Activated B cell treated with CpG ODN at 0.5 μM for 24 hours (primary cell): ENCODE results near the gene FAN1. TPM values are rescaled to one million over a fixed set of nuclear protein-coding genes. Genes with fewer than 3 reads are reported as not detected.

Experiments used
- ATAC-seq: fragments of 200-7000 bp; cut with Tn5 transposase; one replicate; pipeline ENCODE4 v1.10.0; 2021; ENCODE audit warnings: low read depth, mild to moderate bottlenecking, moderate library complexity
- CTCF ChIA-PET: fragments of 350-600 bp; sonication (Branson Sonifier 250); formaldehyde crosslinking; loops from one replicate; lab custom pipeline; 2021; ENCODE audit warnings: antibody characterized with exemption; lab: Charles Lee
- POLR2A ChIA-PET: fragments of 350-600 bp; sonication (Branson Sonifier 250); formaldehyde crosslinking; loops from one replicate; lab custom pipeline; 2021; ENCODE audit warnings: antibody characterized with exemption; lab: Charles Lee
- DNase-seq: peaks from one replicate; pipeline ENCODE4 v3.0.0; 2022
- H3K27ac Mint-ChIP-seq: one replicate; pipeline ENCODE4 v1.8.0; 2020; ENCODE audit warnings: mixed read lengths
- H3K27me3 Mint-ChIP-seq: one replicate; pipeline ENCODE4 v1.8.0; 2021; ENCODE audit warnings: mixed read lengths
- H3K36me3 Mint-ChIP-seq: one replicate; pipeline ENCODE4 v1.8.0; 2021; ENCODE audit warnings: low read depth, mixed read lengths
- H3K4me1 Mint-ChIP-seq: one replicate; pipeline ENCODE4 v1.8.0; 2021; ENCODE audit warnings: mixed read lengths
- H3K4me3 Mint-ChIP-seq: one replicate; pipeline ENCODE4 v1.8.0; 2020; ENCODE audit warnings: mild to moderate bottlenecking, mixed read lengths
- H3K9me3 Mint-ChIP-seq: one replicate; pipeline ENCODE4 v1.8.0; 2020; ENCODE audit warnings: mixed read lengths
- CTCF ChIP-seq: fragments of 200-600 bp; IDR thresholded peaks from one replicate; pipeline ENCODE4 v1.8.0; 2022; ENCODE audit warnings: antibody characterized with exemption, mild to moderate bottlenecking
- intact Hi-C: fragments of 100-400 bp; cut with micrococcal nuclease; formaldehyde crosslinking; loops from one replicate; pipeline ENCODE4 v1.15.1; 2024
- total RNA-seq: library from RNA; stranded (reverse); gene quantifications from 2 replicates; pipeline ENCODE4 v1.2.3, GENCODE V29; 2022

Gene FAN1
- total RNA-seq, 1 donor from 2014 or later = 20.8 TPM

DNA sequence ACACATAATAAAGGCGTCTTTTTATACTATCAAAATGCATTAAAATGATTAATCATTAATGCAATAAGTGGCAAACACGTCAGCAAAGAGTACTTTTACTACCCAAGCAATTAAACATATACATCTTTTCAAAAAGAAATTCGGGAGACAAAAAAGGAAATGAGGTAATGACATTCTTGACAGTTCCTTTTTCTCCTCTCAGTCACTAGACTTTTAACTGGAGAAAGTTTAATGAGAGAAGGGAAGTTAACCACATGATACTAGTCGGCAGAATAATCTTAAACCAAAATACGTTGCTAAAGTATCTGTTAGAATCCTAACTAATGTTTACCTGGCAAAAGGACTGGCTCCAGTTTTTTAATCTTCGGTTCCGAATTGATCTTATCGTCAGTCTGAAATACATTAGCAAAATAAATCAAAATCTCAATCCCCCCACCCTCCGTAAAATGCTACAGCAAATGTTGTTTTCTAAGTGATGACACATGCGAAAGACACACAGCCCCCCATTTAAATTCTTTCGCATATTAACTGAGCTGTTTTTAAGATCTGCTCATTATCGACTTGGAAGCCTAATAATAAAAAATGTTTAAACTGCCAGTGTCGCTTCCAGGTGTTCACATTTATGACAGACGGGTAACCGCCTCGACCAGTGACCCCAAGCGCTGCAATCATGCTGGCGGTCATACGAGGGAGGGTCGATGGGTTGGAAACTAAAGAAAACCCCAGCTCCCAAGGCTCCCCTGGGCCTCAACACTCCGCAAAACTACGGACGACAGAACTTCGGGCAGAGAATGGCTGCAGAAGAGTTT lies 86.9 kb downstream of the FAN1 start:
- H3K27ac Mint-ChIP-seq = peak overlapping the region; percentile 94
- intact Hi-C loops = loop anchor here (1.0 to 5.0 kb wide), 11 partner anchors 14 to 338 kb away; partner anchors contain the start of gene FAN1
- DNase-seq = no peak
- CTCF ChIA-PET = interaction anchor here (1.0 to 2.6 kb wide), 2 partner anchors 8 to 138 kb away, joined by 3 to 12 read pairs; no protein-coding TSS in a partner anchor
- H3K27me3 Mint-ChIP-seq = no peaks in the 10 kb centered on the region
- H3K4me1 Mint-ChIP-seq = peaks cover 40% of the 10 kb centered on the region
- H3K36me3 Mint-ChIP-seq = peaks cover 32% of the 10 kb centered on the region
- POLR2A ChIA-PET = interaction anchor here (1.0 to 2.4 kb wide), 10 partner anchors 8 to 138 kb away, joined by 3 to 26 read pairs (median 6); no protein-coding TSS in a partner anchor
- ATAC-seq = no peak
- H3K4me3 Mint-ChIP-seq = peak overlapping the region; percentile 94
- H3K9me3 Mint-ChIP-seq = no peaks in the 10 kb centered on the region
- no peak for TF ChIP-seq CTCF

DNA sequence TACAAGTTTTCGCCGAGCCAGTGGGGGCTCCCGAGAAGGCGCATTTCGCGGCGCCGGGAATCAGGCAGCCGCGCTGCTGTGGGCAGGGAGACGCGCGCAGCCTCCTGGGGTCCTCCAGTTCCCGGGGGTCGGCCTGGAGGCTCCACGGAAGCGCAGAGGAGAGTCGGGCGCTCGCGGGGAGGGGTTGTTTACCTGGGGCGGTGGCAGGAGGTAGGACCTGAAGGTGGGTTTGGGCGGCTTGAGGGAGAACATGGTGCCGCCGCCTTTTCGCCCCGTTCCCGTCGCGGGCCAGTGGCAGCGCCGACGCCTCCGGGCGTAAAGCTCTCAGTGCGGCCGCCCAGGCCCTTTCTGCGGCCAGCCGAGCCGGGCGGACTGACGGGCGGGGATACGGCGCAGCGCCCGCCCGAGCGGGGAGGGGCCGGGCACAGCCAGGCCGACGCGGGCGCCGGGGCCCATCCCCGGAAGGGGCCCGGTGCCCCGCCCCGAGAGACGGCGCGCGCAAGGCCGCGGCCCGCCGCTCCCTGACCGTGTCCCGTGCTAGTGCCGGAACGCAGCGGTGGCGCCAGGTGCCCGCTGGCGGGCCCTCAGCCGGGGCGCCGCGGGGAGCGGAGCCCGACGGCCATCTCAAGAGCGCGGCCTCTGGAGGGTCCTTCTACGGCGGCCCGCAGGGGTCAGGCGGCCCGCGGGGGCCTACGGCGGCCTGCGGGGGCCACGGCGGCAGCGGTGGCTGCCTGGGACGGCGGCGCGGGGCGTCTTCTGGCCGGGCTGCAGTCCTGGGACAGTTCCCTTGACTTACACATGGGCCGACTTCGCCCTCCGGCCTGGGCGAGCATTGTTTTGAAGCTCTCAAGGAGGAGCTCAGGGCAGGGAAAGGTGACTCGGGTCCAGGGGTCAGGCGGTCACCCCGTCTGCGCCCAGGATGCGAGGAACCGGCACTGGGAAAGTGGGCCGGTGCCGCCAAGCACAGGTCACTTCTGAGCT lies 87.8 kb downstream of the FAN1 start, which contains the start of gene MTMR10:
MTMR10 (minus strand) TSS at position 374 of the 981 bp plus-strand sequence; CDS start at position 252, 122 bp downstream.
- intact Hi-C loops = loop anchor here (1.0 to 5.0 kb wide), 11 partner anchors 13 to 337 kb away; partner anchors contain the start of gene FAN1
- Mint-ChIP-seq H3K4me1 (peaks cover 33% of the 10 kb centered on the region), H3K9me3 (no peaks in the 10 kb centered on the region), H3K4me3 (peak within 1 kb of the TSS; percentile 94), H3K36me3 (peaks cover 27% of the 10 kb centered on the region), H3K27me3 (no peaks in the 10 kb centered on the region), H3K27ac (peak within 1 kb of the TSS; percentile 94)
- ATAC-seq (peak; percentile 92), DNase-seq (peak; percentile 89)
- POLR2A ChIA-PET = interaction anchor here (0.6 to 2.4 kb wide), 17 partner anchors 9 to 485 kb away, joined by 3 to 26 read pairs (median 5); partner anchors contain the start of gene KLF13
- TF ChIP-seq CTCF = no peak
- CTCF ChIA-PET = interaction anchor here (1.0 to 2.6 kb wide), 3 partner anchors 9 to 138 kb away, joined by 3 to 12 read pairs (median 3); no protein-coding TSS in a partner anchor

DNA sequence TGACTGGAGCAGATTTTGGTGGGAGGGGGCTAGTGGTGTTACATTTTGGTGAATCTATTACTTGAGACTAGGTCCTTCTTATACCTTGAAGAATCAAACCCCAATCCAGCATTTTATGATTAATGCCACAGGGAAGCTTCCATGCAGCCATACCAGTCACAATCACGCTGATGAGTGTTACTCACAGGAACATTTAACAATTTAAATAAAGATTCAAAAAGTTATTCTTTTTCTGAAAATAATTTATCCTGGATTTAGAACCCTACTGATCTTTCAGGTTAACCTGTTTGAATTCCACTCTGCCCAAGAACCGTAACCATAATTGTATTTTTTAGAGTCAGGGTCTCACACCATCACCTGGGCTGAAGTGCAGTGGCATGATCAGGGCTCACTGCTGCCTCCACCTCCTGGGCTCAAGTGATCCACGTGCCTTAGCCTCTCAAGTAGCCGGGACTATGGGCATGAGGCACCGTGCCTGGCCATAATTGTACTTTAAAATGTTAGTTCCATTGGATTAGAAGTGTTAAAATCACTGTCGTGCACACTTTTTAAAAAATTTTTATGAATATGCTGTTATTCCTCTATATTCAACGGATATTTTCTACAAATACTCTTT lies 88.6 kb downstream of the FAN1 start:
- TF ChIP-seq CTCF = no peak
- intact Hi-C loops = loop anchor here (5.0 kb wide), 4 partner anchors 40 to 225 kb away; partner anchors contain the start of gene FAN1
- H3K4me1 Mint-ChIP-seq = peaks cover 26% of the 10 kb centered on the region
- no peaks in the 10 kb centered on the region for H3K9me3 Mint-ChIP-seq
- H3K4me3 Mint-ChIP-seq = peak overlapping the region; percentile 87
- ChIA-PET POLR2A (interaction anchor here (0.6 to 2.4 kb wide), 14 partner anchors 9 to 484 kb away, joined by 3 to 26 read pairs (median 5); partner anchors contain the start of gene KLF13), CTCF (interaction anchor here (1.1 to 2.6 kb wide), 2 partner anchors 22 to 137 kb away, joined by 3 to 12 read pairs; no protein-coding TSS in a partner anchor)
- no peak for DNase-seq
- ATAC-seq = no peak
- H3K36me3 Mint-ChIP-seq = peaks cover 21% of the 10 kb centered on the region
- H3K27me3 Mint-ChIP-seq = no peaks in the 10 kb centered on the region
- peak overlapping the region; percentile 83 for H3K27ac Mint-ChIP-seq

Other genes starting within 250 kb of the FAN1 start
- gene MTMR10, start 87.7 kb downstream of the FAN1 start, total RNA-seq = 39.3 and 42.5 TPM in 2 replicates
- 0.05 TPM in 1 of 2 replicates, not detected in the other for gene TRPM1, start 197.8 kb downstream of the FAN1 start, total RNA-seq